K562 (cell line): ENCODE data around the gene EYA2. TPM values are rescaled to one million over a fixed set of nuclear protein-coding genes. Genes with fewer than 3 reads are reported as not detected.

ENCODE experiments used
- ATAC-seq: fragments of 200-7000 bp; cut with Tn5 transposase; 3 replicates; pipeline ENCODE4 v1.9.1; 2020; ENCODE audit warnings: moderate library complexity
- BruUV-seq: library from RNA; stranded (reverse); fragments of 400-500 nt; replicated peaks from 2 replicates; lab custom pipeline; 2021; lab: Mats Ljungman, UMichigan
- CTCF ChIA-PET: fragments of 300-600 bp; formaldehyde crosslinking; extraction: SDS; loops from one replicate; lab custom pipeline; 2021; ENCODE audit warnings: low intra/inter-chr PET ratio; lab: Yijun Ruan, JAX
- POLR2A ChIA-PET: fragments of 300-600, 350-650 bp; sonication (Branson Sonifier 250); formaldehyde crosslinking; extraction: SDS; loops from one replicate; lab custom pipeline; 2021; ENCODE audit warnings: antibody characterized with exemption, inconsistent platforms; lab: Yijun Ruan, JAX
- DNase-seq, 4 experiments: peaks; one replicate each; pipeline versions ENCODE4 v3.0.0 to v3.0.0-alpha.2; 2011 to 2018; ENCODE audit warnings: low spot score in 3 of 4, mixed read lengths in 3 of 4; ENCODE audit errors: extremely low read depth in 1 of 4
- FAIRE-seq: peaks from 2 replicates; lab custom pipeline; 2011; peaks lifted over from hg19 to GRCh38; lab: Jason Lieb, UNC
- H2AFZ ChIP-seq: 2 replicates; pipeline ENCODE4 v1.6.0; 2011; ENCODE audit warnings: low read depth, low read length, control low read depth, inconsistent platforms
- H3K27ac ChIP-seq: fragments of 200-600 bp; 3 replicates; pipeline ENCODE4 v1.8.0; 2011; ENCODE audit warnings: low read depth, mild to moderate bottlenecking, control low read depth, inconsistent platforms, low read length, moderate library complexity, mixed read lengths; ENCODE audit errors: extremely low read depth
- H3K27me3 ChIP-seq, 2 experiments: fragments of 300-600 bp in 1 of 2; 2 replicates in 1 of 2; 3 replicates in 1 of 2; pipeline versions ENCODE4 v1.6.0 to v1.8.0; 2011; ENCODE audit warnings: inconsistent platforms in 2 of 2, low read length in 2 of 2, mild to moderate bottlenecking in 1 of 2, mixed read lengths in 1 of 2, moderate library complexity in 1 of 2; ENCODE audit not compliant: control insufficient read depth in 2 of 2, insufficient read depth in 2 of 2
- H3K36me3 ChIP-seq: fragments of 300-600 bp; 3 replicates; pipeline ENCODE4 v1.8.0; 2011; ENCODE audit warnings: mild to moderate bottlenecking, low read length, inconsistent platforms; ENCODE audit not compliant: control insufficient read depth, insufficient read depth
- H3K4me1 ChIP-seq, 2 experiments: fragments of 200-600 bp in 1 of 2; replicated peaks in 1 of 2; 2 replicates in 1 of 2; 3 replicates in 1 of 2; pipeline versions ENCODE4 v1.5.1 to v1.8.0; 2011; ENCODE audit warnings: inconsistent platforms in 2 of 2, low read length in 2 of 2, mild to moderate bottlenecking in 1 of 2, mixed read lengths in 1 of 2, moderate library complexity in 1 of 2; ENCODE audit not compliant: control insufficient read depth in 2 of 2, insufficient read depth in 2 of 2
- H3K4me2 ChIP-seq: 2 replicates; pipeline ENCODE4 v1.6.1; 2011; ENCODE audit warnings: low read length, control low read depth, inconsistent platforms, mixed read lengths; ENCODE audit not compliant: insufficient read depth
- H3K4me3 ChIP-seq: fragments of 200-600 bp; sonication (generic), shearing (Covaris generic); 2 replicates; pipeline ENCODE4 v1.5.1; 2016; ENCODE audit warnings: control low read depth, inconsistent platforms
- H3K79me2 ChIP-seq: fragments of 200-600 bp; 3 replicates; pipeline ENCODE4 v1.8.0; 2011; ENCODE audit warnings: low read length, inconsistent platforms; ENCODE audit not compliant: control insufficient read depth, insufficient read depth
- H3K9ac ChIP-seq, 2 experiments: 2 replicates each; pipeline versions ENCODE4 v1.6.0 to v1.6.1; 2011; ENCODE audit warnings: low read depth in 2 of 2, low read length in 2 of 2, control low read depth in 1 of 2, inconsistent platforms in 1 of 2, mild to moderate bottlenecking in 1 of 2, mixed read lengths in 1 of 2; ENCODE audit not compliant: insufficient read depth in 1 of 2
- H3K9me1 ChIP-seq: one replicate; pipeline ENCODE4 v1.6.0; 2011; ENCODE audit warnings: inconsistent platforms, mild to moderate bottlenecking, low read length, moderate library complexity; ENCODE audit not compliant: control insufficient read depth, insufficient read depth
- H3K9me3 ChIP-seq: replicated peaks from 2 replicates; pipeline ENCODE4 v1.5.1; 2011; ENCODE audit warnings: low read depth, low read length, inconsistent platforms; ENCODE audit not compliant: control insufficient read depth, insufficient read depth
- H4K20me1 ChIP-seq: replicated peaks from 2 replicates; pipeline ENCODE4 v1.6.1; 2011; ENCODE audit warnings: low read length, inconsistent platforms, mixed read lengths; ENCODE audit not compliant: control insufficient read depth, insufficient read depth
- ARID1B ChIP-seq: fragments of 450-650 bp; IDR thresholded peaks from 2 replicates; pipeline ENCODE4 v1.6.1; 2016; ENCODE audit warnings: antibody characterized with exemption, mild to moderate bottlenecking, inconsistent platforms
- ELK3 ChIP-seq: fragments of 450-650 bp; formaldehyde crosslinking; IDR thresholded peaks from 2 replicates; pipeline ENCODE4 v1.4.0; 2020; ENCODE audit warnings: mild to moderate bottlenecking
- GATAD2B ChIP-seq: fragments of 450-650 bp; IDR thresholded peaks from 2 replicates; pipeline ENCODE4 v1.6.1; 2017; ENCODE audit warnings: mild to moderate bottlenecking, borderline replicate concordance
- HDAC3 ChIP-seq: fragments of 450-650 bp; IDR thresholded peaks from 2 replicates; pipeline ENCODE4 v1.6.1; 2018; ENCODE audit warnings: borderline replicate concordance, mild to moderate bottlenecking, moderate library complexity; ENCODE audit not compliant: partially characterized antibody
- JUND ChIP-seq, 2 experiments: IDR thresholded peaks; 2 replicates in 1 of 2; 3 replicates in 1 of 2; pipeline ENCODE4 v1.6.1; 2011; ENCODE audit warnings: borderline replicate concordance in 2 of 2, low read depth in 2 of 2, low read length in 2 of 2, improper control_type of control experiment in 1 of 2, missing biosample characterization in 1 of 2, missing genetic modification characterization in 1 of 2, missing genetic modification reagents in 1 of 2
- NR0B1 ChIP-seq: fragments of 450-650 bp; IDR thresholded peaks from one replicate; pipeline ENCODE4 v1.6.1; 2018; ENCODE audit warnings: mild to moderate bottlenecking, moderate library complexity; ENCODE audit not compliant: partially characterized antibody
- RFX1 ChIP-seq: fragments of 450-650 bp; IDR thresholded peaks from 2 replicates; pipeline ENCODE4 v1.6.1; 2016; ENCODE audit warnings: mild to moderate bottlenecking, moderate library complexity
- TCF7 ChIP-seq: sonication (generic); IDR thresholded peaks from 2 replicates; pipeline ENCODE4 v1.6.1; 2016; ENCODE audit warnings: antibody characterized with exemption, borderline replicate concordance
- TRIM24 ChIP-seq, 2 experiments: fragments of 450-650 bp; IDR thresholded peaks; 2 replicates each; pipeline ENCODE4 v1.6.1; 2016
- XRCC5 ChIP-seq: fragments of 200-400 bp; formaldehyde crosslinking; IDR thresholded peaks from 2 replicates; pipeline ENCODE4 v1.6.1; 2017; ENCODE audit warnings: low read depth, mild to moderate bottlenecking, low read length
- ZNF175 ChIP-seq: fragments of 200-800 bp; sonication (Bioruptor generic); IDR thresholded peaks from 2 replicates; pipeline ENCODE4 v1.6.1; 2016; ENCODE audit warnings: low read depth, mild to moderate bottlenecking, missing genetic modification characterization, missing compliant biosample characterization
- ZNF717 ChIP-seq: fragments of 250-450 bp; sonication (Bioruptor Pico); IDR thresholded peaks from 2 replicates; pipeline ENCODE4 v1.5.0; 2021
- whole genome bisulfite sequencing: fragments of 100-300 bp; shearing (Covaris generic); methylation state at CpG from one replicate; pipeline ENCODE4 v1.1.6; 2016; ENCODE audit warnings: low coverage, mixed read lengths; ENCODE audit not compliant: insufficient coverage; ENCODE audit errors: missing lambda C conversion rate; 5-methylcytosine and 5-hydroxymethylcytosine counted together
- in situ Hi-C: fragments of 300-500 bp; cut with MboI; formaldehyde crosslinking; loops from 4 replicates; pipeline ENCODE4 v1.15.0; 2018; ENCODE audit warnings: inconsistent platforms, mixed read lengths
- intact Hi-C: fragments of 100-400 bp; cut with micrococcal nuclease; formaldehyde crosslinking; loops from 2 replicates; pipeline ENCODE4 v1.14.2; 2022
- polyA plus RNA-seq, 8 experiments: library from polyadenylated mRNA; depleted of rRNA in 4 of 8; stranded (reverse) in 5 of 8; unstranded in 3 of 8; fragments of >200 nt; fragmentation: Nextera tagmentation in 2 of 8; fragmentation: Illumina TruSeq in 1 of 8; extraction: Ambion mirVana in 2 of 8; extraction: Trizol in 1 of 8; gene quantifications; 2 replicates each; pipeline versions ENCODE4 v1.2.1 to v1.2.3, GENCODE V29; 2011 to 2014; ENCODE audit warnings: inconsistent platforms in 1 of 8, missing spikeins in 1 of 8
- total RNA-seq, 7 experiments: library from RNA; depleted of rRNA in 6 of 7; stranded (reverse); fragments of >200 nt in 6 of 7; fragmentation: Illumina TruSeq in 2 of 7; extraction: Trizol in 2 of 7; gene quantifications; 2 replicates each; pipeline versions ENCODE4 v1.2.1 to v1.2.3, GENCODE V29; 2011 to 2021; ENCODE audit warnings: low replicate concordance in 1 of 7

The EYA2 gene
- total and polyA plus RNA-seq, 9 of the 15 experiments (the other 6 are each of a cell fraction or from before 2014, with no cell fraction given): 0.03 TPM; not detected in 8

GRCh38 chr20:47031004-47031403 is 136.4 kb downstream of the EYA2 start:
- TF ChIP-seq JUND (IDR thresholded peaks at IDR 0.05; ENCODE audit: borderline replicate concordance, low read depth, low read length) (no peak), JUND (tag; IDR thresholded peaks at IDR 0.05; ENCODE audit: borderline replicate concordance, low read depth, low read length) (no peak), TRIM24 (IDR thresholded peaks at IDR 0.05) (no peak), ZNF175 (CRISPR knock-in tag) (no peak)
- TF ChIP-seq, all 486 proteins: peak for 0
- intact Hi-C loops: no loop called here
- DNase-seq: no peak
- Histone ChIP-seq H3K4me3 (no peak overlapping the region), H3K27me3 (peaks cover 0 to 31% of the 10 kb centered on the region in 2 experiments; a peak in 1 of 5 replicates), H3K9ac (no peak overlapping the region; a peak in 1 of 4 replicates), H3K4me1 (no peaks in the 10 kb centered on the region), H3K27ac (no peak overlapping the region), H3K79me2 (no peaks in the 10 kb centered on the region), H3K9me3 (no peaks in the 10 kb centered on the region), H4K20me1 (no peaks in the 10 kb centered on the region), H2AFZ (no peak overlapping the region), H3K9me1 (no peaks in the 10 kb centered on the region), H3K4me2 (no peak overlapping the region), H3K36me3 (no peaks in the 10 kb centered on the region)
- FAIRE-seq: no peak
- no peak for ATAC-seq
- BruUV-seq: no TSS peak
- ChIA-PET POLR2A (interaction anchor here (0.5 kb wide), 1 partner anchor 204 kb away, joined by 3 read pairs; no protein-coding TSS in a partner anchor), CTCF (no interaction called here)
- in situ Hi-C loops: no loop called here
- under 1% methylated on average over 7 of the region's 7 CpGs for WGBS

- H3K79me2 ChIP-seq: no peaks in the 10 kb centered on the region
- H2AFZ ChIP-seq: no peak overlapping the region
- no peaks in the 10 kb centered on the region for H3K9me3 ChIP-seq
- ATAC-seq (no peak), FAIRE-seq (no peak), DNase-seq (no peak)
- in situ Hi-C loops (no loop called here), intact Hi-C loops (no loop called here)
- ChIA-PET CTCF (no interaction called here), POLR2A (no interaction called here)
- TF ChIP-seq TCF7: no peak
- no peak for TF ChIP-seq HDAC3
- no peak for TF ChIP-seq GATAD2B
- no peak for TF ChIP-seq ZNF717
- no peak for TF ChIP-seq ELK3 (CRISPR knock-in tag)
- no peak for TF ChIP-seq NR0B1
- TF ChIP-seq RFX1: no peak
- no peak for TF ChIP-seq XRCC5
- no peak for TF ChIP-seq ARID1B
- no peaks in the 10 kb centered on the region for H3K36me3 ChIP-seq
- no peaks in the 10 kb centered on the region for H3K4me1 ChIP-seq
- H3K9me1 ChIP-seq: no peaks in the 10 kb centered on the region
- WGBS: 5% methylated on average over 1 of the region's 1 CpG
- H3K27ac ChIP-seq: no peak overlapping the region
- no TSS peak for BruUV-seq
- no peaks in the 10 kb centered on the region for H4K20me1 ChIP-seq
- peaks cover 0 to 35% of the 10 kb centered on the region in 2 experiments; a peak in 1 of 5 replicates for H3K27me3 ChIP-seq
- H3K4me3 ChIP-seq: no peak overlapping the region
- no peak overlapping the region for H3K4me2 ChIP-seq
- no peak overlapping the region for H3K9ac ChIP-seq
These were observed 137.2 kb downstream of the EYA2 start for GRCh38 chr20:47031821-47032220.
